GM18498 (cell line): ENCODE results near the gene SLC1A7.

Source experiments
- ATAC-seq: cut with Tn5 transposase; IDR thresholded peaks from one replicate; pipeline ENCODE4 v1.9.1; 2021; ENCODE audit warnings: mild to moderate bottlenecking, moderate library complexity; ENCODE audit not compliant: unreplicated experiment

SLC1A7 gene

GRCh38 chr1:53134961-53135734, 7.3 kb downstream of the SLC1A7 start:
- ATAC-seq, result no peak

DNA sequence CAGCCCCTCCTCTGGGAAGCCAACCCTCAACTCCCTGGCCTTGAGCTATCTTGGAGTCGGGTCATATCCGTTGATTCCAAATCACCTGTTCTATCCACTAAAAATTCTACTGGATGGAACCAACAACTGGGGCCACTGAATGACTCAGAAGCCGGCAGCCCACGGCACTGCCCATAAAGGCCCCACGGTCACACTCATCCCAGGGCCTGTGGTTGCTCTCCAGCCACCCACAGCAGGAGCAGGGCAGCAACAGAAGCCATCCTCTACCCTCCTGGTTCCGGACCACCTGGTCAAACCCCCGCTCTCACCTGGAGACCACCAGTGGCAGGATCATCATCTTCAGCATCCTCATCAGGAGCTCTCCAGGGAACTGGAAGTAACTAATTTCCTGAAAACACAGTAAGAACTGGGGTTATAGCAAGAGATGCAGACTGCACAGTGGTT, 8.4 kb downstream of the SLC1A7 start:
- no peak for ATAC-seq

DNA sequence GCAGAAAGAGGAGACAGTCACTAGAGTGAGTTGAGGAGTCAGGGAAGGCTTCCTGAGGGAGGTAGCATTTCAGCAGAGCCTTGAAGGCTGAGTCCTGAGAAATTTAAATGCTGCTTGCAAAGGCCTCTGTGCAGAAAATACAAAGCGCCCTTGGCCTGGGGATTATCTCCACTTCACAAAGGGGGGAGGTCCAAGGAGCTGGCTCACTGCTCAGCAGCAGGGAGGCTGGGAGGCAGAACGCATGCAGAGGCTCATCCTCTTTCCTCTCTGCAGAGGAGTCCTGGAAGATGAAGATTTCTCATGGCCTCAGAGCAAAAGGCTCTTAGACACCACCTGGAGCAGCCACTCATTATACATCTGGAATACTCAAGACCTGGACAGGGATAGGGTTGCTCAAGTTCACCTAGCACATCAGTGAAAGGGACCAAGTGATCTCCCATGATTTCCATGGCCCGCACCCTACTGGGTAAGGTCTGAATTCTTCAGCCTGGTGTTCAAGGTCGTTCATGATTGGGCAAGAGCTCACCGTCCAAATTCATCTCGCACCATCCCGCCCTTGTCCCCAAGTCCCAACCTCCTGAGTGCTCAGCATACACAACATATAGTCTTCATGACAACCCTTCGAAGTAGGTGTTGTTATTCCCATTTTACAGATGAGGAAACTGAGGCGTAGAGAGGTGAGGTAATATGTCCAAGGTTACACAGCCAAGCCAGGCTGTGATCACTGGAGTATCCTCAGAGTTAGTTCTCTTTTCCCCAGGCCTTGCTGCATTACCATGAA, 9.0 kb downstream of the SLC1A7 start:
- ATAC-seq, result no peak

GRCh38 chr1:53132176-53132575, 10.3 kb downstream of the SLC1A7 start:
- no peak for ATAC-seq

- no peak for ATAC-seq
These were observed 10.9 kb downstream of the SLC1A7 start for GRCh38 chr1:53131590-53131938.

- ATAC-seq, result no peak
These were observed 11.4 kb downstream of the SLC1A7 start for GRCh38 chr1:53130878-53131589.

DNA sequence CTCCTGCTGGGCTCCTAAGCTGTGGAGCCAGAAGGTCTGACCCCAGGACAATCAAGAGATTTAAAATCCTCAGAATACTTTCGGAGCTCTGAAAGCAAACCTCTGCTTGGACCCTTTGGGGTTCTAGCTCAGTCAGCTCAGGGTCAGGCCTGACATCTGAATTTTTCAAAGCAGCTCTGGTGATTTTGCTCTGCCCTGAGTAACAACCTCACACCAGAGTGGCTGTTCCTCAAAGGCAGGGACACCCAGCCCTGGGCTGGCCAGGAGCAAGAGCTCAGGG, 11.9 kb downstream of the SLC1A7 start:
- ATAC-seq, result no peak

DNA sequence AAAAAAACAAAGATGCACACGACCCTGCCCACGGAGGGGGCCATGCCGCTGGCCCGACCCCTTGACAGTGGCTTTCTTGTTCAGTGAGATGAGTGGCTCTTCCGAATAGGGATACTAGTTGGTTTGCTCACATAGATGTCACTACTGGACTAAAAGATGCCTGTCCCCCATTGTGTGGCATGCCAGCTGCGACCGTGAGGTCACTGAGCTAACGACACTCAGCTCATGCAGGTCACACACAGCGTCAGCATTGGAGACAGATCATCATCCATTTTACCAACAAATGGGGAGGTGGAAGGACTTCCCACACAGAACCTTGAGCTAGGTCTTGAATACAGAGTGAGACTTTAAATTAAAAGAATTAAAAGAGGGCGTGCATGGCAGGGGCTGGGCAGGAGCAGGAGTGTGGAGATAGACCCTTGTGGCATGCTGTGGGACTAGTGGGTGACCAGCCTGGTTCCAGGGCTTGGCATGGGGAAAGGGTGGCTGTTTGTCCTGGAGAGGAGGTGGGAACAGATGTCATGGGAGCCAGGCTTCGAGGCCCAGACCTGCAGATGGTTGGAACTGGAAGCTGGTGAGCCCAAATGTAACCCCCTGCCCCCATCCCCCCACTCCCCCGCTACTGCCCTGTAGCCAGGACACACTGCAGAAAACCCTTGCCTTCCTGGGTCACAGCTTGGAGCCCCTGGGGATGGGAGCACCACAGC, 12.4 kb downstream of the SLC1A7 start:
- ATAC-seq, result no peak

- ATAC-seq, result no peak
These were observed 14.0 kb downstream of the SLC1A7 start for GRCh38 chr1:53128401-53128800.

DNA sequence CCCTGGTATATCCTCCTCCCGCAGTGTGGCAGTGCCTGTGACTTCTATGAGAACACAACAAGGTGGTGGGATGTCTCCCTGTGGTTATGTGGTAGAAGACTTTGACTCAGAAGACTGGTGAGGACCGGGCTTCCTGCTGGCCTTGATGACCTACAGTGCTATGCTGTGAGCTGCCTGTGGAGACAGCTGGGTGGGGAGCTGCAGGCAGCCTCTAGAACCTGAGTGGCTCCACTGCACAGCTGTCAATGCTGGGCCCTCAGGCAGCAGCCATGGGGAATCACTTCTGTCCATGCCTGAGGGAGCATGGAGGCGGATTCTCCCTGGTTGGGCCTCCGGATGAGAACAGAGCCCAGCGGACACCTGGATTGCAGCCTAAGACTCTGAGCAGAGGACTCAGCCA, 14.9 kb downstream of the SLC1A7 start:
- no peak for ATAC-seq

GRCh38 chr1:53126495-53126894, 15.9 kb downstream of the SLC1A7 start:
- ATAC-seq, result no peak

GRCh38 chr1:53125623-53126360, 16.6 kb downstream of the SLC1A7 start:
- no peak for ATAC-seq

GRCh38 chr1:53125122-53125521, 17.3 kb downstream of the SLC1A7 start:
- no peak for ATAC-seq

GRCh38 chr1:53123453-53124140, 18.8 kb downstream of the SLC1A7 start:
- ATAC-seq, result no peak

- no peak for ATAC-seq
These were observed 19.5 kb downstream of the SLC1A7 start for GRCh38 chr1:53122961-53123413.

DNA sequence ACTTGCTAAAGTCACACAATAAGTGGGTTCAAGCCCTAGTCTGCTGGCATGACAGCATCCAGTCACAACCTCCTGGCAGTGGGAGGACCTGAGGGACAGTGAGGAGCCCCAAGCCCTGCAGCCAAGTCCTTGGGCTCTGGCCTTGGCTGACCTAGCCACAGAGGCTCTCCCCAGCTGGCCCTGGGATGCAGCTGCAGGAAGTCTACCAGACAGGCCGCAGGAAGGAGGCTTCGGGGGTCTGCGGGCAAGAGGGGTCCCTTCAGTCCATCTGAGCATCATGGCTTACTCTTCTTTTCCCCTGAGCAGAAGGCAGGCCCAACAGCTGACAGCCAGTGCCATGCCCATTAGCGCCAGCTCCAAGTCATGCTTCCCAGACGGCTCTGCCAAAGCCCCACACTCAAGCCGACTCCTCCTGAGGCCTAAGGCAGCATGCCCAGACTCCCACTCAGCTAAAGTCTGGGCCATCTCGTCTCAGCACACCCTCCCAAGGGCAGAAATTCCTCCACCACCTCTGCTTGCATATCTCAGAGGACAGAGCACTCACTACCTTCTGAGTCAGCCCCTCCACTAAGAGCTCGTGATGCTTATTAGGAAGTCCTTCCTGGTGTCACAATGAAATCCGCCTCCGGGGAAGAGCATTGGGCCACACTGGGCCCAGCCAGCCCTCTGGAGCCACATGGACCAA, 20.1 kb downstream of the SLC1A7 start:
- ATAC-seq, result no peak

DNA sequence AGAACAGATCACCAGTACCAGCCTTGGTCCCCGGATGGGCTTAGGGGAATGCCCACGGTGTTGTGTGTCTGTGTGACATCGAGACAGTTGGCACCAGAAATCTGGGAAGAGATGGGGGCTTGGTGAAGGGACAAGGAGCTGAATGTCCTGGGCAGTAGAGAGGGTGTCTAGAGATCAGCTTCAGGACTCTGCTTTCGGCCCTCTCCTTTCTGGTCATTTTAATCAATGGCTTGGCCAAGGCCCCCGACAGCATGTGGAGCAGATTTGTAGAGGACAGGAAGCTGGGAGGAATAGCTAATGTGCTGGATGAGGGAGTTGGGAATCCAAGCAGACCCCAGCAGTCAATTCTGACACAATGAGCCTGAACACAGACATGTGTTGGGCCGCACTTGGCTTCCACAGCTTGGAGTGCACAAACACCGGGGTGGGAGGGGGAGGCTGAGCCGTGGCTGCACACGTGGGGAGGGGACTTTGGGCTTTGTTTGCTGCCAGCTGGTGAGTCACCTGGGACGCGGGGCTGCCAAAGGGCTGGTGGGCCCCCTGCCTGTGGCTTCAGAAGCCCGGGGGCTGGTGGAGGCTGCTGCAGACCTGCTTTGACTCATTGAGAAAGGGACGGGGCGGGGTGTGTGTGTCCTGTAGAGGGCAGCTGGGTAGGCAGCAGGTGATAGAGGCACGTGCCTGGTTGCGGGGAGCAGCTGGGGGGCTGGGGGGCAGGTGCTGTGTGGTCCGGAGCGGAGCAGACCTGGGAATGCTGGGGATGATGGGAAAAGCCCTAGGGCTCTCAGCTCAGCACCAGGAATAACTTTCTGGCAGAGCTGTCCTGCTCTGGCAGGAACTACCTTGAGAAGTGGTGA, 20.9 kb downstream of the SLC1A7 start:
- ATAC-seq, result no peak

- no peak for ATAC-seq
These were observed 21.8 kb downstream of the SLC1A7 start for GRCh38 chr1:53120659-53121058.
